DND-41 (cell line): ENCODE results near the gene PTPRD.

ENCODE experiments used
- ATAC-seq: fragments of 200-7000 bp; cut with Tn5 transposase; 3 replicates; pipeline ENCODE4 v1.9.1; 2021; ENCODE audit warnings: low read depth; ENCODE audit not compliant: insufficient read depth
- DNase-seq: peaks from one replicate; pipeline ENCODE4 v3.0.0-alpha.2; 2020
- H2AFZ ChIP-seq: 2 replicates; pipeline ENCODE4 v1.6.0; 2012; ENCODE audit warnings: low read depth, low read length
- H3K27ac ChIP-seq: 2 replicates; pipeline ENCODE4 v1.5.1; 2012; ENCODE audit warnings: low read length, inconsistent platforms
- H3K27me3 ChIP-seq: fragments of 200-600 bp; sonication (generic); 2 replicates; pipeline ENCODE4 v1.6.0; 2012; ENCODE audit warnings: low read length, mild to moderate bottlenecking, inconsistent platforms; ENCODE audit not compliant: insufficient read depth, poor library complexity
- H3K36me3 ChIP-seq: 2 replicates; pipeline ENCODE4 v1.5.1; 2012; ENCODE audit warnings: low read length, inconsistent platforms; ENCODE audit not compliant: insufficient read depth
- H3K4me1 ChIP-seq: 2 replicates; pipeline ENCODE4 v1.5.1; 2012; ENCODE audit warnings: mild to moderate bottlenecking, low read length; ENCODE audit not compliant: insufficient read depth
- H3K4me2 ChIP-seq: 2 replicates; pipeline ENCODE4 v1.6.0; 2012; ENCODE audit warnings: mild to moderate bottlenecking, moderate library complexity, low read length, inconsistent platforms; ENCODE audit not compliant: insufficient read depth
- H3K4me3 ChIP-seq, 2 experiments: fragments of 200-600 bp in 1 of 2; shearing (Covaris generic) in 1 of 2; 2 replicates each; pipeline ENCODE4 v1.5.1; 2012 to 2016; ENCODE audit warnings: inconsistent platforms in 2 of 2, low read length in 2 of 2, mild to moderate bottlenecking in 2 of 2, low read depth in 1 of 2, moderate library complexity in 1 of 2
- H3K79me2 ChIP-seq: 2 replicates; pipeline ENCODE4 v1.6.0; 2012; ENCODE audit warnings: low read length, inconsistent platforms; ENCODE audit not compliant: insufficient read depth
- H3K9ac ChIP-seq: 2 replicates; pipeline ENCODE4 v1.6.0; 2012; ENCODE audit warnings: low read depth, mild to moderate bottlenecking, inconsistent platforms, low read length, moderate library complexity
- H3K9me3 ChIP-seq: 2 replicates; pipeline ENCODE4 v1.5.1; 2012; ENCODE audit warnings: low read length, moderate library complexity, mild to moderate bottlenecking, inconsistent platforms; ENCODE audit not compliant: insufficient read depth, severe bottlenecking
- H4K20me1 ChIP-seq: 2 replicates; pipeline ENCODE4 v1.6.0; 2012; ENCODE audit warnings: low read length; ENCODE audit not compliant: insufficient read depth
- EZH2 ChIP-seq: IDR thresholded peaks from 3 replicates; pipeline ENCODE4 v1.6.1; 2012; ENCODE audit warnings: borderline replicate concordance, low read depth, mild to moderate bottlenecking, moderate library complexity, low read length, inconsistent platforms; ENCODE audit not compliant: severe bottlenecking
- TF ChIP-seq, protein P1 (sequence below): IDR thresholded peaks from 2 replicates; pipeline ENCODE4 v1.5.1; 2012; ENCODE audit warnings: borderline replicate concordance, low read length, moderate library complexity, mild to moderate bottlenecking; ENCODE audit not compliant: poor library complexity, severe bottlenecking; ENCODE audit errors: extremely low read depth

Gene PTPRD

DNA sequence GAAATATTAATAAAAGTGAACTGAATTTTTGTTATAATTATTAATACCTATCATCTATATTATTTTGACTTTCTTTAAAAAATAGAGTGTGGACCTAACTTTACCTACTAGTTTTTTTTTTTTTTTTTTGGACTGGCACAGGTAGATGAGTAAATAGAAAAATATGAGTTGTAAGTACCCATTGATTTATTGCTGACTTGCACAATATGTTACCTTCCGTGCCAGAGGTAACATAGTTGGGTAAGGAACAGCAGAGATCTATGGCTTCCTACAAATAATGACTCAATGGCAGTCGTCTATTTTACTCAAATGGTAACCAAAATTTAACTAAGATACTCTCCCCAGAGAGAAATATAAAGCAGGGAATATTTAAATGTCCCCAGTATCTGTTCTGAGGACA is 1212.8 kb downstream of the PTPRD start:
- Histone ChIP-seq H3K4me2 (no peak overlapping the region), H3K36me3 (no peaks in the 10 kb centered on the region), H2AFZ (no peak overlapping the region), H3K4me1 (no peaks in the 10 kb centered on the region), H3K27me3 (no peaks in the 10 kb centered on the region), H3K4me3 (no peak overlapping the region), H3K9ac (no peak overlapping the region), H3K27ac (no peak overlapping the region), H3K9me3 (no peaks in the 10 kb centered on the region), H3K79me2 (no peaks in the 10 kb centered on the region), H4K20me1 (no peaks in the 10 kb centered on the region)
- ATAC-seq (no peak), DNase-seq (no peak)
- TF ChIP-seq, protein P1, sequence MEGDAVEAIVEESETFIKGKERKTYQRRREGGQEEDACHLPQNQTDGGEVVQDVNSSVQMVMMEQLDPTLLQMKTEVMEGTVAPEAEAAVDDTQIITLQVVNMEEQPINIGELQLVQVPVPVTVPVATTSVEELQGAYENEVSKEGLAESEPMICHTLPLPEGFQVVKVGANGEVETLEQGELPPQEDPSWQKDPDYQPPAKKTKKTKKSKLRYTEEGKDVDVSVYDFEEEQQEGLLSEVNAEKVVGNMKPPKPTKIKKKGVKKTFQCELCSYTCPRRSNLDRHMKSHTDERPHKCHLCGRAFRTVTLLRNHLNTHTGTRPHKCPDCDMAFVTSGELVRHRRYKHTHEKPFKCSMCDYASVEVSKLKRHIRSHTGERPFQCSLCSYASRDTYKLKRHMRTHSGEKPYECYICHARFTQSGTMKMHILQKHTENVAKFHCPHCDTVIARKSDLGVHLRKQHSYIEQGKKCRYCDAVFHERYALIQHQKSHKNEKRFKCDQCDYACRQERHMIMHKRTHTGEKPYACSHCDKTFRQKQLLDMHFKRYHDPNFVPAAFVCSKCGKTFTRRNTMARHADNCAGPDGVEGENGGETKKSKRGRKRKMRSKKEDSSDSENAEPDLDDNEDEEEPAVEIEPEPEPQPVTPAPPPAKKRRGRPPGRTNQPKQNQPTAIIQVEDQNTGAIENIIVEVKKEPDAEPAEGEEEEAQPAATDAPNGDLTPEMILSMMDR: no peak
- TF ChIP-seq EZH2: no peak

DNA sequence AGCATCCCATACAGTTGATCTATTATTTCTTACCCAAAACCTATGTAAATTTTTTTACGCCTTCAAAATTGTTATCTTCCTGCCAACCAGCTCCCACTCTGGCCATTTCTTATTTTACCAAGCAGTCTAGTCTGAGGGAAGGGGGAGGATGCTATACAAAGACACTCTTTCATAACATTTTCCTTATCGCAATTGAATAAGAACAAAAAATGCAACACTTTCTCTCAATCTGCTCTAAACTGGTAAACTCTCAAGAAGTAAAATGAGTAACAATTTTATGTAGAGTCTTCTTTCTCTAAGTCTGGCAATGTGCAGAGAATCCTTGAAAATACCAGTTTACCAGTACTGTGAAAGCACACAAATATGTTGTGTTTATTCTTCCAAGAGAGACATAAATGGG is 1216.3 kb downstream of the PTPRD start:
- ATAC-seq (no peak), DNase-seq (no peak)
- H3K79me2 ChIP-seq: no peaks in the 10 kb centered on the region
- no peaks in the 10 kb centered on the region for H3K27me3 ChIP-seq
- H3K4me3 ChIP-seq: no peak overlapping the region
- no peak overlapping the region for H3K4me2 ChIP-seq
- no peaks in the 10 kb centered on the region for H3K9me3 ChIP-seq
- TF ChIP-seq, protein P1: no peak
- no peak for TF ChIP-seq EZH2
- H4K20me1 ChIP-seq: no peaks in the 10 kb centered on the region
- no peak overlapping the region for H3K9ac ChIP-seq
- no peak overlapping the region for H2AFZ ChIP-seq
- no peak overlapping the region for H3K27ac ChIP-seq
- no peaks in the 10 kb centered on the region for H3K4me1 ChIP-seq
- H3K36me3 ChIP-seq: no peaks in the 10 kb centered on the region

DNA sequence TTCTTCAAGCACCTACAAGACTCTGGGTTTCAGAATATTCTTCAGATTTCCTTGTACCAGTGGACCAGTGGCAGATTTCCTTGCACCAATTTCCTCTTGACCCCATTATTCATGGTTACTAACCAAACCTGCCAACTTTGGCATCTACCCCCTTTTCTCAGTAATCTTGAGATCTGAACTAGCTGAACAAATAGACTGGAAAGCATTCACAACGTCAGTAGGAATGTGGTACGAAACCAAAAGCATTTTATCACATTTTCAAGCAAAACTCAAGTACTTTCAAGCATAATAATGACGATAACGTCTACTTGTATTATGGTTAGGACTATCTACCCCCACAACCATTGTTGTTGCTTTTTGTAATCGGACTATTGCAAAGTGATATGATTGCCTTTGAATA is 1217.3 kb downstream of the PTPRD start:
- Histone ChIP-seq H3K27me3 (no peaks in the 10 kb centered on the region), H3K9ac (no peak overlapping the region), H3K79me2 (no peaks in the 10 kb centered on the region), H3K4me2 (no peak overlapping the region), H3K4me3 (no peak overlapping the region), H3K36me3 (no peaks in the 10 kb centered on the region), H3K9me3 (no peaks in the 10 kb centered on the region), H4K20me1 (no peaks in the 10 kb centered on the region), H3K27ac (no peak overlapping the region), H3K4me1 (no peaks in the 10 kb centered on the region), H2AFZ (no peak overlapping the region)
- DNase-seq: no peak
- no peak for TF ChIP-seq EZH2
- TF ChIP-seq, protein P1: no peak
- no peak for ATAC-seq

DNA sequence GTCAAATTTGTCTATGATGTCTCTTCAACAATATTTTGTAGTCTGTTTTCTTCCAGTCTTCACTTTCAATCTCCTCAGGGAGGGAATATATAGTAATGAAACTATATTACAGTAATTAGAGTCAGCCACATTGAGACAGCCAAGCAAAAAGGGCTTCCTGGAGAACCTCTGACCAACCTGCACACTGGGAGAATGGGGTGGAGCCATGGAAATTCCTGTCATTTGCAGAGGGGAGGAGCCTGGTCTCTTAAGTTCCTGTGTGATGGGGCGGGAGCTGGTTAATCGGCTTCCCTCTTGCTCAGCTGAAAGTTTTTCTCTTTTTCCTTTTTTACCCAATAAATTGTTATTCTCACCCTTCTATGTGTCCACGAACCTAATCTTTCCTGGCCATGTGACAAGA is 1220.0 kb downstream of the PTPRD start:
- Histone ChIP-seq H3K4me3 (no peak overlapping the region), H3K36me3 (no peaks in the 10 kb centered on the region), H3K27ac (no peak overlapping the region), H3K4me2 (no peak overlapping the region), H3K79me2 (no peaks in the 10 kb centered on the region), H4K20me1 (no peaks in the 10 kb centered on the region), H3K27me3 (no peaks in the 10 kb centered on the region), H3K4me1 (no peaks in the 10 kb centered on the region), H2AFZ (no peak overlapping the region), H3K9ac (no peak overlapping the region), H3K9me3 (no peaks in the 10 kb centered on the region)
- TF ChIP-seq, protein P1: no peak
- TF ChIP-seq EZH2: no peak
- DNase-seq (no peak), ATAC-seq (no peak)
